ENCODE results near the gene BCAS3.

Gene BCAS3

DNA sequence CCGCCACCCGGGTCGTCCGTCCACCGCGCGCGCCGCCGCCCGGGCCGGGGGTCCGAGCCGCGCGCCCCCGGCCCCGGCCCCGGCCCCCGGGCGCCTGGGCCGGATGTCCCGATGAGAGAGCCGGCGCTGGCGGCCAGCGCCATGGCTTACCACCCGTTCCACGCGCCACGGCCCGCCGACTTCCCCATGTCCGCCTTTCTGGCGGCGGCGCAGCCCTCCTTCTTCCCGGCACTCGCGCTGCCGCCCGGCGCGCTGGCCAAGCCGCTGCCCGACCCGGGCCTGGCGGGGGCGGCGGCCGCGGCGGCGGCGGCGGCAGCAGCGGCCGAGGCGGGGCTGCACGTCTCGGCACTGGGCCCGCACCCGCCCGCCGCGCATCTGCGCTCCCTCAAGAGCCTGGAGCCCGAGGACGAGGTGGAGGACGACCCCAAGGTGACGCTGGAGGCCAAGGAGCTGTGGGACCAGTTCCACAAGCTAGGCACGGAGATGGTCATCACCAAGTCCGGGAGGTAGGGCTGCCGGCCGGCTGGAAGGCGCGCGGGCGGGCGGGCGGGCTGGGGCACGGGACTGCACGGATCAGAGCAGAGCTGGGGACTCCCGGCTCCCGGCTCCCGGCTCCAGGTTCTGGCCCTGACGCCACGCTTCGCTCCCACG is 722.5 kb downstream of the BCAS3 start:
- no peak overlapping the region for H3K4me3 ChIP-seq (ENCODE audit: low read length)
- no peak overlapping the region for H3K4me2 ChIP-seq (ENCODE audit: low read length)

DNA sequence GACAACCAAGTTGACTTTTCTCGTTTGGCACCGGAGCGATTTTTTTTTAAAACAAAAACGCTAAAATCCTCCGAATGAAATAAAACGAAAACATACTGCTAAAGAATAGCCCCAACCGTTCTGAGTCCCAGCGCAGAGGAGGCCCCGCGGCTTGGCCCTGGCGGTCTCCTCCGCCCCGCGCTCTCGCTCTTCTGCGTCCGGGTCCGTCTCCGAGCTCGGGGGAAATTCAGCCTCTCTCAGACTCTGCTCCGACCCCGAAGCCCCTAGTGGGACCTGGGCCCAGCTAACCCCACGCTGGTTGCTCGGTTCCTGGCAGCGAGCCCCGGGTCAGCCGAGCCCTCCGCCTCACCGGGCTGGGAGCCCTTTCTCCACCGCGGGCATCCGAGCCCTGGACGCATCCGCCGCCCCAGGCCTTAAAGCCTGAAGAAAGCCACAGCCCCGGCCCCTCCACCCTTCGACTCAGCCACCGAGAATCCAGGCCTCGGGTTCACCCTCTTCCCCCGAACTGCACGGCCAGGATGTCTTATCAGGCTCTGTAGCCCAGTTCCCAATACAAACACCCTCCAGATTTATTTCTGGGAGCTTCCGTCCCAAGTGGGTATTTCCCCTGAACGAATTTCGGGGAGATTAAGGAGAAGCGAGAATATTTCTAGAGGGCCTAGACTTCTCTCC is 723.2 kb downstream of the BCAS3 start:
- H3K9me3 ChIP-seq (ENCODE audit: insufficient read depth, low read length) = no peaks in the 10 kb centered on the region
- TF ChIP-seq EZH2phosphoT487 (IDR thresholded peaks at IDR 0.05; ENCODE audit: low read depth) = no peak
- TF ChIP-seq, protein P1, sequence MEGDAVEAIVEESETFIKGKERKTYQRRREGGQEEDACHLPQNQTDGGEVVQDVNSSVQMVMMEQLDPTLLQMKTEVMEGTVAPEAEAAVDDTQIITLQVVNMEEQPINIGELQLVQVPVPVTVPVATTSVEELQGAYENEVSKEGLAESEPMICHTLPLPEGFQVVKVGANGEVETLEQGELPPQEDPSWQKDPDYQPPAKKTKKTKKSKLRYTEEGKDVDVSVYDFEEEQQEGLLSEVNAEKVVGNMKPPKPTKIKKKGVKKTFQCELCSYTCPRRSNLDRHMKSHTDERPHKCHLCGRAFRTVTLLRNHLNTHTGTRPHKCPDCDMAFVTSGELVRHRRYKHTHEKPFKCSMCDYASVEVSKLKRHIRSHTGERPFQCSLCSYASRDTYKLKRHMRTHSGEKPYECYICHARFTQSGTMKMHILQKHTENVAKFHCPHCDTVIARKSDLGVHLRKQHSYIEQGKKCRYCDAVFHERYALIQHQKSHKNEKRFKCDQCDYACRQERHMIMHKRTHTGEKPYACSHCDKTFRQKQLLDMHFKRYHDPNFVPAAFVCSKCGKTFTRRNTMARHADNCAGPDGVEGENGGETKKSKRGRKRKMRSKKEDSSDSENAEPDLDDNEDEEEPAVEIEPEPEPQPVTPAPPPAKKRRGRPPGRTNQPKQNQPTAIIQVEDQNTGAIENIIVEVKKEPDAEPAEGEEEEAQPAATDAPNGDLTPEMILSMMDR (IDR thresholded peaks at IDR 0.05; ENCODE audit: low read depth, low read length) = no peak
- H3K79me2 ChIP-seq (ENCODE audit: low read length) = no peaks in the 10 kb centered on the region
- no peaks in the 10 kb centered on the region for H3K27me3 ChIP-seq (ENCODE audit: low read depth, low read length)
- no peaks in the 10 kb centered on the region for H3K4me1 ChIP-seq (ENCODE audit: low read length)
- H3K4me2 ChIP-seq (ENCODE audit: low read length) = no peak overlapping the region
- H4K20me1 ChIP-seq (ENCODE audit: insufficient read depth, low read length) = no peaks in the 10 kb centered on the region
- no peaks in the 10 kb centered on the region for H3K36me3 ChIP-seq (replicated peaks; ENCODE audit: low read depth, low read length)
- no peak overlapping the region for H2AFZ ChIP-seq (ENCODE audit: low read depth, low read length)
- no peak overlapping the region for H3K27ac ChIP-seq (ENCODE audit: low read length)
- no peak overlapping the region for H3K4me3 ChIP-seq (ENCODE audit: low read length)
- H3K9ac ChIP-seq (ENCODE audit: low read length) = no peak overlapping the region

More for the DNA sequence above, 722.5 kb downstream of the BCAS3 start:
- Histone ChIP-seq H3K79me2 (ENCODE audit: low read length) (no peaks in the 10 kb centered on the region), H3K9me3 (ENCODE audit: insufficient read depth, low read length) (no peaks in the 10 kb centered on the region), H3K4me1 (ENCODE audit: low read length) (no peaks in the 10 kb centered on the region), H2AFZ (ENCODE audit: low read depth, low read length) (no peak overlapping the region), H3K9ac (ENCODE audit: low read length) (no peak overlapping the region), H3K36me3 (replicated peaks; ENCODE audit: low read depth, low read length) (no peaks in the 10 kb centered on the region), H4K20me1 (ENCODE audit: insufficient read depth, low read length) (no peaks in the 10 kb centered on the region), H3K27me3 (ENCODE audit: low read depth, low read length) (no peaks in the 10 kb centered on the region), H3K27ac (ENCODE audit: low read length) (no peak overlapping the region)
- TF ChIP-seq, protein P1 (IDR thresholded peaks at IDR 0.05; ENCODE audit: low read depth, low read length) = no peak
- no peak for TF ChIP-seq EZH2phosphoT487 (IDR thresholded peaks at IDR 0.05; ENCODE audit: low read depth)

DNA sequence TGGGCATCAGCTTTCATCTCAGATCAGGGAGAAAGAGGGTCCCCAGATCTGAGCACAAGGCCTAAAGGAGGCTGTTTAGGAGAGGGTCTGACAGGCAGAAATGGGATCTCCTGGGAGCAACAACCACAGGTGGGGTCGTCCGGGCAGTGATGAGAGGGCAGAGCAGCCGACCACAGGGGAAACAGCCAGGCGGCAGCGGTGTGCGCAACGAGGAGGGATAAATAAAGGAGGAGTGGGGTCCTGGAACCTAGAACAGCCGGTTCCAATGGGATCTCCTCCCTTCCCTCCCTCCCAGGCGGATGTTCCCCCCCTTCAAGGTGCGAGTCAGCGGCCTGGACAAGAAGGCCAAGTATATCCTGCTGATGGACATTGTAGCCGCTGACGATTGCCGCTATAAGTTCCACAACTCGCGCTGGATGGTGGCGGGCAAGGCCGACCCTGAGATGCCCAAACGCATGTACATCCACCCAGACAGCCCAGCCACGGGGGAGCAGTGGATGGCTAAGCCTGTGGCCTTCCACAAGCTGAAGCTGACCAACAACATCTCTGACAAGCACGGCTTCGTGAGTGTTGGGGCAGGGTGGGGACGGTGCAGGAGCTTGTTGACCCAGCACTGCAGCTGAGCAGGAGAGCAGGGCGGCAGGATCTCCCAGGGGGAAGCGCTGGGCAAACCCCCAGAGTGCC is 723.9 kb downstream of the BCAS3 start:
- H3K79me2 ChIP-seq (ENCODE audit: low read length) = no peaks in the 10 kb centered on the region
- H3K4me2 ChIP-seq (ENCODE audit: low read length) = no peak overlapping the region
- H4K20me1 ChIP-seq (ENCODE audit: insufficient read depth, low read length) = no peaks in the 10 kb centered on the region
- TF ChIP-seq EZH2phosphoT487 (IDR thresholded peaks at IDR 0.05; ENCODE audit: low read depth) = no peak
- TF ChIP-seq, protein P1 (IDR thresholded peaks at IDR 0.05; ENCODE audit: low read depth, low read length) = no peak
- no peak overlapping the region for H2AFZ ChIP-seq (ENCODE audit: low read depth, low read length)
- no peak overlapping the region for H3K4me3 ChIP-seq (ENCODE audit: low read length)
- no peaks in the 10 kb centered on the region for H3K9me3 ChIP-seq (ENCODE audit: insufficient read depth, low read length)
- no peaks in the 10 kb centered on the region for H3K36me3 ChIP-seq (replicated peaks; ENCODE audit: low read depth, low read length)
- no peaks in the 10 kb centered on the region for H3K27me3 ChIP-seq (ENCODE audit: low read depth, low read length)
- no peak overlapping the region for H3K9ac ChIP-seq (ENCODE audit: low read length)
- H3K4me1 ChIP-seq (ENCODE audit: low read length) = no peaks in the 10 kb centered on the region
- H3K27ac ChIP-seq (ENCODE audit: low read length) = no peak overlapping the region

GRCh38 chr17:61402073-61402541 is 724.5 kb downstream of the BCAS3 start:
- no peaks in the 10 kb centered on the region for H3K27me3 ChIP-seq (ENCODE audit: low read depth, low read length)

More at GRCh38 chr17:61402073-61402541, 724.5 kb downstream of the BCAS3 start:
- Histone ChIP-seq H3K4me3 (ENCODE audit: low read length) (no peak overlapping the region), H2AFZ (ENCODE audit: low read depth, low read length) (no peak overlapping the region), H3K4me2 (ENCODE audit: low read length) (no peak overlapping the region), H3K36me3 (replicated peaks; ENCODE audit: low read depth, low read length) (no peaks in the 10 kb centered on the region), H3K79me2 (ENCODE audit: low read length) (no peaks in the 10 kb centered on the region), H3K9ac (ENCODE audit: low read length) (no peak overlapping the region), H3K9me3 (ENCODE audit: insufficient read depth, low read length) (no peaks in the 10 kb centered on the region), H3K27ac (ENCODE audit: low read length) (no peak overlapping the region), H4K20me1 (ENCODE audit: insufficient read depth, low read length) (no peaks in the 10 kb centered on the region), H3K4me1 (ENCODE audit: low read length) (no peaks in the 10 kb centered on the region)
- no peak for TF ChIP-seq EZH2phosphoT487 (IDR thresholded peaks at IDR 0.05; ENCODE audit: low read depth)
- TF ChIP-seq, protein P1 (IDR thresholded peaks at IDR 0.05; ENCODE audit: low read depth, low read length) = no peak

All from OCI-LY3 (cell line).